ENCODE data around the gene FRMD8.

FRMD8 gene

GRCh38 chr11:65426839-65427690 lies 40.6 kb downstream of the FRMD8 start:
- DNase-seq: peak; percentile 57

GRCh38 chr11:65427691-65428577 lies 41.5 kb downstream of the FRMD8 start:
- peak; percentile 60 for DNase-seq

GRCh38 chr11:65428578-65429067 lies 42.2 kb downstream of the FRMD8 start:
- peak; percentile 43 for DNase-seq

- peak; percentile 41 for DNase-seq
Observed at GRCh38 chr11:65429068-65429681, 42.7 kb downstream of the FRMD8 start.

- peak; percentile 68 for DNase-seq
Observed at GRCh38 chr11:65429724-65430405, 43.4 kb downstream of the FRMD8 start.

GRCh38 chr11:65430406-65431217 lies 44.2 kb downstream of the FRMD8 start:
- DNase-seq: no peak

GRCh38 chr11:65431451-65432099 lies 45.1 kb downstream of the FRMD8 start:
- no peak for DNase-seq

GRCh38 chr11:65432100-65432650 lies 45.7 kb downstream of the FRMD8 start:
- DNase-seq: no peak

- no peak for DNase-seq
Observed at GRCh38 chr11:65432686-65433582, 46.5 kb downstream of the FRMD8 start.

GRCh38 chr11:65433657-65434056 lies 47.2 kb downstream of the FRMD8 start:
- no peak for DNase-seq

GRCh38 chr11:65434057-65434666 lies 47.7 kb downstream of the FRMD8 start:
- DNase-seq: no peak

GRCh38 chr11:65434667-65435410 lies 48.4 kb downstream of the FRMD8 start:
- no peak for DNase-seq

- no peak for DNase-seq
Observed at GRCh38 chr11:65435411-65435931, 49.0 kb downstream of the FRMD8 start.

GRCh38 chr11:65435981-65436411 lies 49.6 kb downstream of the FRMD8 start:
- no peak for DNase-seq

GRCh38 chr11:65436412-65437032 lies 50.1 kb downstream of the FRMD8 start:
- no peak for DNase-seq

- no peak for DNase-seq
Observed at GRCh38 chr11:65437436-65438227, 51.2 kb downstream of the FRMD8 start.

All from stimulated activated CD4-positive, alpha-beta T cell treated with anti-CD3 and anti-CD28 coated beads, Interleukin-15, amount 100 ng/mL, for 24 hours (primary cell).